ENCODE measurements around the gene TRIM10. TPM values are rescaled to one million over a fixed set of nuclear protein-coding genes. Genes with fewer than 3 reads are reported as not detected.

TRIM10 gene
- total RNA-seq, 4 donors from 2014 or later: not detected

GRCh38 chr6:30156774-30157173 is 4.2 kb downstream of the TRIM10 start:
- TF ChIP-seq CTCF (IDR thresholded peaks at IDR 0.05; ENCODE audit: low read depth): no peak

GRCh38 chr6:30156262-30156599 is 4.8 kb downstream of the TRIM10 start:
- no peak for TF ChIP-seq CTCF (IDR thresholded peaks at IDR 0.05; ENCODE audit: low read depth)

- TF ChIP-seq CTCF (IDR thresholded peaks at IDR 0.05; ENCODE audit: low read depth): no peak
Observed at GRCh38 chr6:30155520-30156261, 5.3 kb downstream of the TRIM10 start.

GRCh38 chr6:30154709-30155519 is 6.1 kb downstream of the TRIM10 start:
- no peak for TF ChIP-seq CTCF (IDR thresholded peaks at IDR 0.05; ENCODE audit: low read depth)

- TF ChIP-seq CTCF (IDR thresholded peaks at IDR 0.05; ENCODE audit: low read depth): no peak
Observed at GRCh38 chr6:30154061-30154460, 7.0 kb downstream of the TRIM10 start.

- TF ChIP-seq CTCF (IDR thresholded peaks at IDR 0.05; ENCODE audit: low read depth): no peak
Observed at GRCh38 chr6:30152910-30153610, 8.0 kb downstream of the TRIM10 start.
